HG03066 (cell line): ENCODE data around the gene GEMIN5.
"Not testable (repeated sequence)": the region's sequence is repeated elsewhere in the genome, so short reads cannot be mapped to it uniquely, and the experiment has no call there.

Experiments
- ATAC-seq: cut with Tn5 transposase; IDR thresholded peaks from one replicate; pipeline ENCODE4 v1.9.1; 2021; ENCODE audit warnings: low read depth; ENCODE audit not compliant: unreplicated experiment

GEMIN5 gene

GRCh38 chr5:154937718-154938466, at the start of gene GEMIN5:
Gene GEMIN5, minus strand, starts transcription at chr5:154938211. Its CDS starts 78 bp downstream, at chr5:154938133.
- ATAC-seq, result peak; percentile 76

GRCh38 chr5:154986151-154986550, 48.1 kb upstream of the GEMIN5 start:
- no peak for ATAC-seq

- ATAC-seq, result no peak
Measured at GRCh38 chr5:154984946-154985516, 47.0 kb upstream of the GEMIN5 start.

GRCh38 chr5:154978294-154978693, 40.3 kb upstream of the GEMIN5 start:
- ATAC-seq, result not testable (repeated sequence)

- no peak for ATAC-seq
Measured at GRCh38 chr5:154977409-154977808, 39.4 kb upstream of the GEMIN5 start.

- not testable (repeated sequence) for ATAC-seq
Measured at GRCh38 chr5:154976082-154976481, 38.1 kb upstream of the GEMIN5 start.

- ATAC-seq, result no peak
Measured at GRCh38 chr5:154972476-154973080, 34.6 kb upstream of the GEMIN5 start.

- ATAC-seq, result no peak
Measured at GRCh38 chr5:154971501-154971900, 33.5 kb upstream of the GEMIN5 start.

GRCh38 chr5:154970759-154971158, 32.7 kb upstream of the GEMIN5 start:
- no peak for ATAC-seq

- no peak for ATAC-seq
Measured at GRCh38 chr5:154968953-154969352, 30.9 kb upstream of the GEMIN5 start.

- ATAC-seq, result no peak
Measured at GRCh38 chr5:154967421-154968024, 29.5 kb upstream of the GEMIN5 start.

GRCh38 chr5:154966874-154967273, 28.9 kb upstream of the GEMIN5 start:
- no peak for ATAC-seq

- ATAC-seq, result no peak
Measured at GRCh38 chr5:154966081-154966841, 28.2 kb upstream of the GEMIN5 start.

GRCh38 chr5:154962494-154962893, 24.5 kb upstream of the GEMIN5 start:
- ATAC-seq, result peak; percentile 95

- ATAC-seq, result no peak
Measured at GRCh38 chr5:154956712-154957111, 18.7 kb upstream of the GEMIN5 start.

- no peak for ATAC-seq
Measured at GRCh38 chr5:154949781-154950180, 11.8 kb upstream of the GEMIN5 start.

- no peak for ATAC-seq
Measured at GRCh38 chr5:154948313-154948712, 10.3 kb upstream of the GEMIN5 start.

GRCh38 chr5:154947778-154948177, 9.8 kb upstream of the GEMIN5 start:
- ATAC-seq, result no peak

GRCh38 chr5:154945695-154946301, 7.8 kb upstream of the GEMIN5 start:
- no peak for ATAC-seq

GRCh38 chr5:154944716-154945115, 6.7 kb upstream of the GEMIN5 start:
- ATAC-seq, result no peak
